Activated CD4-positive, alpha-beta T cell treated with anti-CD3 and anti-CD28 coated beads, Interleukin-2, amount 10 ng/mL, durations not matched to agents 24 days and 14 days (primary cell): ENCODE results near the gene RLF. TPM values are rescaled to one million over a fixed set of nuclear protein-coding genes. Genes with fewer than 3 reads are reported as not detected.
"Not testable (repeated sequence)": the region's sequence is repeated elsewhere in the genome, so short reads cannot be mapped to it uniquely, and the experiment has no call there.

Experiments used
- DNase-seq: peaks from one replicate; pipeline ENCODE4 v3.0.0; 2022
- H3K27ac Mint-ChIP-seq: one replicate; pipeline ENCODE4 v1.8.0; 2022; ENCODE audit warnings: mild to moderate bottlenecking, mixed read lengths
- H3K27me3 Mint-ChIP-seq: one replicate; pipeline ENCODE4 v1.8.0; 2022; ENCODE audit warnings: mixed read lengths
- H3K36me3 Mint-ChIP-seq: one replicate; pipeline ENCODE4 v1.8.0; 2022; ENCODE audit warnings: low read depth, mild to moderate bottlenecking, mixed read lengths
- H3K4me1 Mint-ChIP-seq: one replicate; pipeline ENCODE4 v1.8.0; 2021; ENCODE audit warnings: mixed read lengths
- H3K4me3 Mint-ChIP-seq: one replicate; pipeline ENCODE4 v1.8.0; 2022; ENCODE audit warnings: mild to moderate bottlenecking, moderate library complexity, mixed read lengths
- H3K9me3 Mint-ChIP-seq: one replicate; pipeline ENCODE4 v1.8.0; 2021; ENCODE audit warnings: mixed read lengths
- intact Hi-C: fragments of 100-400 bp; cut with micrococcal nuclease; formaldehyde crosslinking; loops from one replicate; pipeline ENCODE4 v1.15.1; 2023
- total RNA-seq: library from RNA; stranded (reverse); gene quantifications from 2 replicates; pipeline ENCODE4 v1.2.3, GENCODE V29; 2022

Gene RLF
- total RNA-seq, 1 donor from 2014 or later, result 21.2 TPM

- H3K27ac Mint-ChIP-seq, result no peak overlapping the region
- H3K9me3 Mint-ChIP-seq, result no peaks in the 10 kb centered on the region
Observed at GRCh38 chr1:40151457-40152079, 9.6 kb upstream of the RLF start.

GRCh38 chr1:40153073-40153770 lies 8.0 kb upstream of the RLF start:
- no peaks in the 10 kb centered on the region for H3K9me3 Mint-ChIP-seq
- peak; percentile 83 for DNase-seq
- H3K36me3 Mint-ChIP-seq, result no peaks in the 10 kb centered on the region
- no peak overlapping the region for H3K27ac Mint-ChIP-seq
- intact Hi-C loops, result loop anchor here (1.0 to 5.0 kb wide), 4 partner anchors 34 to 252 kb away; no protein-coding TSS in a partner anchor
- peaks cover 6% of the 10 kb centered on the region for H3K4me1 Mint-ChIP-seq
- H3K4me3 Mint-ChIP-seq, result no peak overlapping the region
- H3K27me3 Mint-ChIP-seq, result peaks cover 9% of the 10 kb centered on the region

More at GRCh38 chr1:40151457-40152079, 9.6 kb upstream of the RLF start:
- H3K36me3 Mint-ChIP-seq, result no peaks in the 10 kb centered on the region
- H3K27me3 Mint-ChIP-seq, result peaks cover 24% of the 10 kb centered on the region
- intact Hi-C loops, result loop anchor here (2.0 to 5.0 kb wide), 2 partner anchors 36 to 253 kb away; no protein-coding TSS in a partner anchor
- no peak for DNase-seq
- peaks cover 13% of the 10 kb centered on the region for H3K4me1 Mint-ChIP-seq
- no peak overlapping the region for H3K4me3 Mint-ChIP-seq

DNA sequence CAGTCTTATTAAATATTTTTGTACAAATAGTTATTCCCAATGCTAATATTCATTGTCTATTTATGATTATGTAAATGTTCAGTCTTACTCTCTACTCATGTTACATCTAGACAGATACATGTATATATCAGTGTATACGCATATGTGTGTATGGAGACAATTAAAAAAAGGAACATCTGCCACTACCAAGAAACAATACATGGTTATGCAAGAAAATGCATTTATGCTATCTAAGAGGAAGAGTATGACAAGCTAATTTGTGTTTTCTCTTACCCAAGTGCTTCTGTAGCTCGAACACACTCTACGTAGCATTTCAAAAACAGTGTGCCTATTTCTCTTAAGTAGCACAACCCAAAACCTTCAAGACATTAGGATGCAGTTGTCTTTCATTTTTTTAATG lies 6.1 kb upstream of the RLF start:
- Mint-ChIP-seq H3K36me3 (no peaks in the 10 kb centered on the region), H3K4me3 (no peak overlapping the region), H3K4me1 (peaks cover 6% of the 10 kb centered on the region), H3K27me3 (peaks cover 6% of the 10 kb centered on the region), H3K27ac (no peak overlapping the region), H3K9me3 (no peaks in the 10 kb centered on the region)
- DNase-seq, result no peak
- intact Hi-C loops, result no loop called here

GRCh38 chr1:40155910-40156309 lies 5.3 kb upstream of the RLF start:
- H3K9me3 Mint-ChIP-seq, result no peaks in the 10 kb centered on the region

DNA sequence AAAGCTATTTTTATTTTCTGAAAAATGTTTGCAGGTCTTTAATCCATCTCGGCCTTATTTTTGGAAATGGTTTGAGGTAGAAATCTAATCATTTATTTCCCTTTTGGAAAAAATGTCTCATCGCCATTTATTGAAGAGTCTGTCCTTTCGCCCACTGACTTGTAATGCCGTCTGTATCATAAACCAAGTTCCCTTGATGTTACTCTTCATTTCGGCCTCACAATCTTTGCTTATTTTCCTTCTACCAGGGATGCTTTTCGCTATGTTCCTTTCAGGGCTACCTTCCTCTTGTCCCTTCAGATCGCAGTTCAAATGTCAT lies 422 bp upstream of the RLF start:
- DNase-seq, result no peak
- intact Hi-C loops, result loop anchor here (1.0 to 5.0 kb wide), 8 partner anchors 62 to 372 kb away; partner anchors contain the start of genes ZMPSTE24 and ZNF684
- Mint-ChIP-seq H3K9me3 (no peaks in the 10 kb centered on the region), H3K27me3 (peaks cover 2% of the 10 kb centered on the region), H3K4me1 (peaks cover 26% of the 10 kb centered on the region), H3K27ac (no peak overlapping the region), H3K36me3 (peaks cover 17% of the 10 kb centered on the region), H3K4me3 (no peak overlapping the region)

More at GRCh38 chr1:40155910-40156309, 5.3 kb upstream of the RLF start:
- DNase-seq, result no peak
- no peak overlapping the region for H3K27ac Mint-ChIP-seq
- intact Hi-C loops, result no loop called here
- peaks cover 8% of the 10 kb centered on the region for H3K4me1 Mint-ChIP-seq
- no peak overlapping the region for H3K4me3 Mint-ChIP-seq
- H3K27me3 Mint-ChIP-seq, result peaks cover 6% of the 10 kb centered on the region
- H3K36me3 Mint-ChIP-seq, result no peaks in the 10 kb centered on the region

DNA sequence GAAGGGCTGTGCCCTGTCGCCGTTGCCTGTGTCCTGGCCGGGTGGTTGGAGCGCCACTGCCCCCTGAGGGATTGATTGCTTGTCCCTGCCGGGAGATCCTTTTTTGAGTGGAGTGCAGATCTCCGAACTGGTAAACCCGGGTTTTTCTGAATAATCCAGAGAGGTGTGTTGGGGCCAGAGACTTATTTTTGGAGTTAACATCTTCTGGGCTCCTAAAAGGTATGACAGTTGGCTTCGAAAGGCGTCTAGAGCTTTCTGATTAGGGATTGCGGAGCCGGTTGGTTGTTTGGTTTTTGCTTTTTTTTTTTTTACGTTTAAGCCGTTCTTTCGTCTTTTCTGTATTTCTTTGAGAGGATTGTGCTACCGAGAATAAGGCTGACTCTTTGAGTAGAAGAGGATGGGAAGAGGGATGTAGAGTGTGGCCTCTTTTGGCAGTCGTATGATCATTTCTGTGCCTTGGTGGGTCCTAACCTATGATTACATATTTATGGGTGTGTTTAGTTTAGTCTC lies 756 bp downstream of the RLF start:
- H3K9me3 Mint-ChIP-seq, result no peaks in the 10 kb centered on the region
- peaks cover 2% of the 10 kb centered on the region for H3K27me3 Mint-ChIP-seq
- intact Hi-C loops, result loop anchor here (1.0 to 5.0 kb wide), 9 partner anchors 60 to 370 kb away; partner anchors contain the start of genes PPT1, ZMPSTE24 and ZNF684
- peaks cover 20% of the 10 kb centered on the region for H3K36me3 Mint-ChIP-seq
- H3K27ac Mint-ChIP-seq, result no peak overlapping the region
- DNase-seq, result no peak
- H3K4me3 Mint-ChIP-seq, result no peak overlapping the region
- H3K4me1 Mint-ChIP-seq, result peaks cover 31% of the 10 kb centered on the region

DNA sequence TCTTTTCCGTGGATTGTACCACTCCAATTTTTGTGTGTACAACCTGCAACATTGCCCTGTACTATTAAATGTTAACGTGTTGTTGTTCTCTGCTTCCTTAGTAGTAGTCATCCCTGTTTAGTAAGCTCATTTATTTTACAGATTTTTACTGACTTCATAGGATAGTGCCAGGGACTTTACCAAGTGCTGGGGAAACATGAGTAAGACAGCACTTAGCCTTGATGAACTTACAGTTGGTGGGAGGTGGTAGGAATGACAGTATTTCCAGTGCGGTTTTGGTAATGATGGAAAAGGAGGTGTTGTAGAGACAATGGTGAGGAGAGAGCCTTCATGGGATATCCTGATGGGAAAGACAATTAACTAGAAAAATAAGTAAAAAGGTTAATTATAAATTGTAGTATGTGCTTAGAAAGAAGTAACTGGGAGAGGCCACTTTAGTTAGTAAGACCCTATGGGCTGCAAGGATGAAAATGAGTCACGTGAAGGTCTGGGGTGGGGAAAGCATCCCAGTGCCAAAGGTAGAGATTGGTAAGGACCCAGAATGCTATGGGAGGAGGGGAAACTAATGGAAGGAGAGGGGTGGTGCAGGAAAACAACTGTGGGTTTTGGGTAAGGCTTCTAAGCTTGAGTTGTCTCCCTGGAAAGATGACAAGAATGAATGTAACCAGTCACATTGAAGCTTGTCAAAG lies 1.7 kb downstream of the RLF start:
- no peak for DNase-seq
- peaks cover 37% of the 10 kb centered on the region for H3K4me1 Mint-ChIP-seq
- intact Hi-C loops, result loop anchor here (2.0 to 5.0 kb wide), 4 partner anchors 59 to 369 kb away; partner anchors contain the start of genes PPT1 and ZNF684
- no peak overlapping the region for H3K27ac Mint-ChIP-seq
- peaks cover 2% of the 10 kb centered on the region for H3K27me3 Mint-ChIP-seq
- H3K4me3 Mint-ChIP-seq, result no peak overlapping the region
- H3K9me3 Mint-ChIP-seq, result no peaks in the 10 kb centered on the region
- H3K36me3 Mint-ChIP-seq, result peaks cover 25% of the 10 kb centered on the region

GRCh38 chr1:40167317-40167716 lies 6.1 kb downstream of the RLF start:
- H3K27me3 Mint-ChIP-seq, result no peaks in the 10 kb centered on the region
- H3K36me3 Mint-ChIP-seq, result peaks cover 26% of the 10 kb centered on the region
- no peak overlapping the region for H3K4me3 Mint-ChIP-seq
- H3K4me1 Mint-ChIP-seq, result peaks cover 38% of the 10 kb centered on the region
- H3K9me3 Mint-ChIP-seq, result no peaks in the 10 kb centered on the region
- no peak for DNase-seq
- intact Hi-C loops, result no loop called here
- no peak overlapping the region for H3K27ac Mint-ChIP-seq

DNA sequence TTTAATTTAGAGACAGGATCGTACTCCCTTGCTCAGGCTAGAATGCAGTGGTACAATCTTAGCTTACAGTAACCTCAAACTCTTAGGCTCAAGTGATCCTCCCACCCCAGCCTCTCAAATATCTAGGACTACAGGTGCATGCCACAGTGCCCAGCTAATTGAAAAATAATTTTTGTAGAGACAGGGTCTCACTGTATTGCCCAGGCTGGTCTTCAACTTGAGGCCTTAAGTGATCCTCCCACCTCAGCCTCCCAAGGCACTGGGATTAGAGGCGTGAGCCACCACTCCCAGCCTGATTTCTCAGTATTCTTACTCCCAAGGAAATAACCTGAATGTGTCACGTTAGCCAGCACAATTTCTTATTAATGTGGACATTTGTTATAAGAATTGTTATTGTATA lies 9.8 kb downstream of the RLF start:
- intact Hi-C loops, result no loop called here
- no peaks in the 10 kb centered on the region for H3K27me3 Mint-ChIP-seq
- H3K36me3 Mint-ChIP-seq, result peaks cover 12% of the 10 kb centered on the region
- no peak overlapping the region for H3K4me3 Mint-ChIP-seq
- H3K9me3 Mint-ChIP-seq, result no peaks in the 10 kb centered on the region
- DNase-seq, result no peak
- H3K4me1 Mint-ChIP-seq, result peaks cover 24% of the 10 kb centered on the region
- no peak overlapping the region for H3K27ac Mint-ChIP-seq

DNA sequence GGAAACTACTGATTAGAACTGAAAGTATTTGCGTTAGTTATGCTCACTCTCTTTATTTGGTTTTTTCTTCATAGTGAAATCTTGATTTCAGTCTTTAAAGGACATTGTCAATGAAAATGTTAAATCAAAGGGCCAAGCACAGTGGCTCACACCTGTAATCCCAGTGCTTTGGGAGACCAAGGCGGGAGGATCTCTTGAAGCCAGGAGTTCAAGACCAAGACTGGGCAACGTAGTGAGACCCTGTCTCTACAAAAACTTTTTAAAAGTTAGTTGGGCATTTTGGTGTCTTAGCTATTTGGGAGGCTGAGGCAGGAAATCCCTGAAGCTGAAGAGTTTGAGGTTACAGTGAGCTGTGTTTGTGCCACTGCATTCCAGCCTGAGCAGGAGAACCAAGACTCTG lies 13.6 kb downstream of the RLF start:
- Mint-ChIP-seq H3K27ac (no peak overlapping the region), H3K4me1 (peaks cover 26% of the 10 kb centered on the region), H3K27me3 (no peaks in the 10 kb centered on the region), H3K4me3 (no peak overlapping the region), H3K9me3 (no peaks in the 10 kb centered on the region), H3K36me3 (peaks cover 14% of the 10 kb centered on the region)
- DNase-seq, result no peak
- intact Hi-C loops, result no loop called here

DNA sequence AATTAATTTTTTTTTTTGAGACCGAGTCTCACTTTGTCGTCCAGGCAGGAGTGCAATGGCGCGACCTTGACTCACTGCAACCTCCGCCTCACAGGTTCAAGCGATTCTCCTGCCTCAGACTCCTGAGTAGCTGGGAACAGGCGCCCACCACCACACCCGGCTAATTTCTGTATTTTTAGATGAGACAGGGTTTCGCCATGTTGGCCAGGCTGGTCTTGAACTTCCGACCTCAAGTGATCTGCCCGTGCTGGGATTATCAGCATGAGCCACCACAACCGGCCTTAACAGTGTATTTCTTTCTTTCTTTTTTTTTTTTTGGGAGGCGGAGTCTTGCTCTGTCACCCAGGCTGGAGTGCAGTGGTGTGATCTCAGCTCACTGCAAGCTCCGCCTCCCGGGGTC lies 15.8 kb downstream of the RLF start:
- intact Hi-C loops, DNase-seq, H3K27me3 Mint-ChIP-seq, H3K9me3 Mint-ChIP-seq, H3K27ac Mint-ChIP-seq, H3K4me3 Mint-ChIP-seq: not testable (repeated sequence)
- Mint-ChIP-seq H3K36me3 (peaks cover 23% of the 10 kb centered on the region), H3K4me1 (peaks cover 30% of the 10 kb centered on the region)

DNA sequence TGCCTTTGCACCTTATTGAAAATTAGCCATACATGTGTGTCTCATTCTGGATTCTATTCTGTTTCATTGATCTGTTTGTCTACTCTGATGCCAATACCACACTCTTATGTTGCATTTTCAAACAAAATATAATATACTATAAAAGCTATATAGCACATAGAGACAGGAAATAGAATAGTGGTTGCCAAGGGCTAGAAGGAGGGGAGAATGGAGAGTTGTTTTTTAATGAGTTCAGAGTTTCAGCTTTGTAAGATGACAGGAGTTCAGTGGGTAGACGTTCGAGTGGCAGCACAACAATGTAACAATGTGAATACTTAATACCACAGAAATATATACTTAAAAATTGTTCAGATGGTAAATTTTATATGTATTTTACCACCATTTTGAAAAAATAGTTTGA lies 17.0 kb downstream of the RLF start:
- Mint-ChIP-seq H3K27ac (peak overlapping the region; percentile 55), H3K9me3 (no peaks in the 10 kb centered on the region), H3K36me3 (peaks cover 25% of the 10 kb centered on the region), H3K4me1 (peaks cover 37% of the 10 kb centered on the region), H3K27me3 (no peaks in the 10 kb centered on the region), H3K4me3 (no peak overlapping the region)
- no peak for DNase-seq
- intact Hi-C loops, result no loop called here

- Mint-ChIP-seq H3K4me3 (no peak overlapping the region), H3K27ac (no peak overlapping the region), H3K27me3 (no peaks in the 10 kb centered on the region), H3K36me3 (peaks cover 26% of the 10 kb centered on the region), H3K4me1 (peaks cover 40% of the 10 kb centered on the region), H3K9me3 (no peaks in the 10 kb centered on the region)
- intact Hi-C loops, result no loop called here
- DNase-seq, result no peak
Observed at GRCh38 chr1:40179496-40180089, 18.4 kb downstream of the RLF start.
